ENCODE results near the gene RAPGEF4. TPM values are rescaled to one million over a fixed set of nuclear protein-coding genes. Genes with fewer than 3 reads are reported as not detected.

RAPGEF4 gene
- total RNA-seq, 1 experiment from 2014 or later, result 0.59 TPM

DNA sequence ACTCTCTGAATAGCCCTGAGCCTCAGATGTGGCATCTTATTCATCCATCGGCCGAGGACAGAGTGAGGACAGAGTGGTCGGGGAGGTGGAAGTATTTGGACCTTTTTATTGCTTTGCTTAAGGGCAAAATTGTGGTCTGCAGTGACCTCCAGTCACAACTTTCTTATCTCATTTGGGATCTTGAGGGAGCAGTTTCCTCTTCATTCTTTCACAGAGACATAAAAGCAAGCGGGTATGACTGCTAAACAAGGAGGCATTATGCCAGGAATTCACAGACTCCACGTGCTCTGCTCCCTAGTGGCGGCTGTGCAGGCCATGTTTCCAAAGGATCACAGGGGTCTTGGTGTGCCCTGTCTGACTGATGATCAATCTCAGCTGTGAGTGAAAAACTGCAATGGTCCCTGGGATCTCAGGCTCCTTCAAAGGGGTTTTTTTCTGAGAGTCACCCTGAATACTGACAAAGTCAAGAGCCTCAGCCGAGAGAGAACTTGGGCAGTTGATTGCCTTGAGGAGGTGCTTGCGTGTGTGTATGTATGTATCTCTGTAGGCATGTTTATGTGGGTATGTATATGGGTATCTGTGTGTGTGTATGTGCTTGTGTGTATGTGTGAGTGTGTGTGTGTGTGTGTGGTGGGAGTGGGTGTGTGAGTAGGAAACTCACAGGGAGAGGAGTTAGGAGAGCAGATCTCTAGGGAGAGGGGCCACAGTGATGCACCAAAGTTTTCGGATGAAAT lies 47.7 kb downstream of the RAPGEF4 start (continued):
- no peak for TF ChIP-seq ZBTB33 (IDR thresholded peaks at IDR 0.05; ENCODE audit: extremely low read depth, insufficient replicate concordance, low read length)
- TF ChIP-seq TCF7L2 (IDR thresholded peaks at IDR 0.05; ENCODE audit: borderline replicate concordance, extremely low read depth, insufficient read depth, insufficient read length), result peak; percentile 59
- TF ChIP-seq EZH2phosphoT487 (IDR thresholded peaks at IDR 0.05; ENCODE audit: borderline replicate concordance), result no peak
- TF ChIP-seq ZNF274 (IDR thresholded peaks at IDR 0.05; ENCODE audit: low read depth, low read length), result no peak
- peak; percentile 37; the same call in 1 of the 2 replicates for TF ChIP-seq CEBPB (IDR thresholded peaks at IDR 0.05; ENCODE audit: low read depth)
- 0 out of 2 replicates have a peak, but pooled peaks have one; percentile 23 for TF ChIP-seq ZFX (IDR thresholded peaks at IDR 0.05)
- TF ChIP-seq SP1 (IDR thresholded peaks at IDR 0.05; ENCODE audit: low read depth), result peak; percentile 47
- peak; percentile 66 for TF ChIP-seq SIN3A (IDR thresholded peaks at IDR 0.05; ENCODE audit: low read depth)
- TF ChIP-seq SRF (IDR thresholded peaks at IDR 0.05; ENCODE audit: low read depth), result no peak
- TF ChIP-seq JUND (IDR thresholded peaks at IDR 0.05), result peak; percentile 41
- TF ChIP-seq POLR2A (IDR thresholded peaks at IDR 0.05; ENCODE audit: borderline replicate concordance, extremely low read depth, insufficient read depth, insufficient read length), result no peak
- TF ChIP-seq YY1 (IDR thresholded peaks at IDR 0.05; ENCODE audit: extremely low read depth, insufficient replicate concordance, low read depth, low read length), result no peak
- TF ChIP-seq EGR1 (IDR thresholded peaks at IDR 0.05; ENCODE audit: low read depth), result no peak

DNA sequence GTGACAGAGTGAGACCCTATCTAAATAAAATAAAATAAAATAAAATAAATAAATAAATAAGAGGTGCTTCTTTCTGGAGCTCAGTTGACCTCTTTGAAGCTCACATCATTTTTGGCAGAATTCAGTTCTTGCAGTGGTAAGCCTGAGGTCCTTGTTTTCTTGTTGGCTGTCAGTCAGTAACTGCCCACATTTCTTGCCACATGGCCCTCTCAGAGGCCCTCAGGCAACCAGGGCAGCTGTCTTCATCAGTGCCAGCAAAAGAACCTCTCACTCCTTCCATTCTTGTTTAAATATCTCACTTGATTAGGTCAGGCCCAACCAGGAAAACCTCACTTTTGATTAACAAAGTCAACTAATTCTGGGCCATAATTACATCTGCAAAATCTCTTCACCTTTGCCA lies 53.2 kb downstream of the RAPGEF4 start:
- no peak overlapping the region for H3K27ac ChIP-seq (ENCODE audit: low read depth, low read length)
- H3K36me3 ChIP-seq (ENCODE audit: control insufficient read depth in 1 of 2, insufficient read depth in 2 of 2, low read length in 2 of 2), result no peaks in the 10 kb centered on the region
- no peak overlapping the region for H2AFZ ChIP-seq (ENCODE audit: low read depth, low read length, poor library complexity, severe bottlenecking)
- peaks cover 14% of the 10 kb centered on the region; the same call in 1 of the 2 replicates for H3K27me3 ChIP-seq (ENCODE audit: insufficient read depth, low read length)
- no peak overlapping the region for H3K9ac ChIP-seq (ENCODE audit: low read length)
- H3K4me1 ChIP-seq (ENCODE audit: control insufficient read depth in 1 of 2, insufficient read depth in 2 of 2, low read length in 2 of 2), result peaks cover 2% of the 10 kb centered on the region in 2 experiments
- H3K4me2 ChIP-seq (ENCODE audit: low read length), result no peak overlapping the region
- no TSS peak for BruUV-seq (replicated peaks)
- ATAC-seq (no peak), DNase-seq (ENCODE audit: low read depth, low spot score) (no peak)
- no peaks in the 10 kb centered on the region for H3K9me2 ChIP-seq (ENCODE audit: insufficient read depth)
- ChIA-PET CTCF (no interaction called here), RAD21 (ENCODE audit: low non-redundant PET in 1 of 2, low total read pairs in 2 of 2, uncharacterized antibody in 2 of 2, unreplicated experiment in 2 of 2) (no interaction called here), POLR2A (no interaction called here)
- H3K4me3 ChIP-seq (replicated peaks in 1 of 2; ENCODE audit: low read depth in 1 of 2, low read length in 2 of 2), result no peak overlapping the region
- no peaks in the 10 kb centered on the region for H4K20me1 ChIP-seq (ENCODE audit: insufficient read depth)
- no peaks in the 10 kb centered on the region for H3K79me2 ChIP-seq (ENCODE audit: insufficient read depth, low read length)
- no peaks in the 10 kb centered on the region for H3K9me3 ChIP-seq (ENCODE audit: control insufficient read depth in 1 of 2, insufficient read depth in 1 of 2, low read depth in 1 of 2, low read length in 2 of 2)
- intact Hi-C loops (cut with micrococcal nuclease), result no loop called here
- TF ChIP-seq EZH2phosphoT487 (IDR thresholded peaks at IDR 0.05; ENCODE audit: borderline replicate concordance), result no peak
- TF ChIP-seq CTCF (IDR thresholded peaks at IDR 0.05 in 2 of 3, conservative IDR thresholded peaks at IDR 0.05 in 1 of 3; ENCODE audit: borderline replicate concordance in 1 of 3, insufficient read depth in 1 of 3, low read depth in 2 of 3, low read length in 2 of 3), result no peak
- no peak for TF ChIP-seq SIN3A (IDR thresholded peaks at IDR 0.05; ENCODE audit: low read depth)
- no peak for TF ChIP-seq ELF1 (IDR thresholded peaks at IDR 0.05; ENCODE audit: borderline replicate concordance, low read depth)
- TF ChIP-seq SRF (IDR thresholded peaks at IDR 0.05; ENCODE audit: low read depth), result no peak
- TF ChIP-seq RAD21 (IDR thresholded peaks at IDR 0.05; ENCODE audit: low read depth), result no peak
- no peak for TF ChIP-seq SP1 (IDR thresholded peaks at IDR 0.05; ENCODE audit: low read depth)
- no peak for TF ChIP-seq YY1 (IDR thresholded peaks at IDR 0.05; ENCODE audit: extremely low read depth, insufficient replicate concordance, low read depth, low read length)
- no peak for TF ChIP-seq POLR2AphosphoS5 (IDR thresholded peaks at IDR 0.05; ENCODE audit: low read depth, low read length)
- TF ChIP-seq, protein P1, sequence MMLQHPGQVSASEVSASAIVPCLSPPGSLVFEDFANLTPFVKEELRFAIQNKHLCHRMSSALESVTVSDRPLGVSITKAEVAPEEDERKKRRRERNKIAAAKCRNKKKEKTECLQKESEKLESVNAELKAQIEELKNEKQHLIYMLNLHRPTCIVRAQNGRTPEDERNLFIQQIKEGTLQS (IDR thresholded peaks at IDR 0.05), result no peak
- no peak for TF ChIP-seq JUND (IDR thresholded peaks at IDR 0.05)
- TF ChIP-seq EZH2 (IDR thresholded peaks at IDR 0.05), result no peak
- no peak for TF ChIP-seq FOSL1 (IDR thresholded peaks at IDR 0.05; ENCODE audit: low read depth)
- TF ChIP-seq TCF7L2 (IDR thresholded peaks at IDR 0.05; ENCODE audit: borderline replicate concordance, extremely low read depth, insufficient read depth, insufficient read length), result no peak
- TF ChIP-seq ZNF274 (IDR thresholded peaks at IDR 0.05; ENCODE audit: low read depth, low read length), result no peak
- TF ChIP-seq POLR2A (IDR thresholded peaks at IDR 0.05; ENCODE audit: borderline replicate concordance, extremely low read depth, insufficient read depth, insufficient read length), result no peak
